GM06990 (cell line): Measurements from ENCODE around the gene THAP5.
A peak's percentile ranks its signal among the peaks of the same experiment; 100 is the strongest.

ENCODE experiments used
- DNase-seq: peaks from one replicate; pipeline ENCODE4 v3.0.0-alpha.2; 2011; ENCODE audit not compliant: insufficient read length; ENCODE audit errors: extremely low read depth
- H3K27me3 ChIP-seq: replicated peaks from 2 replicates; pipeline ENCODE4 v1.6.0; 2011; ENCODE audit warnings: low read length; ENCODE audit not compliant: control insufficient read depth, insufficient read depth
- H3K36me3 ChIP-seq: 2 replicates; pipeline ENCODE4 v1.5.1; 2011; ENCODE audit warnings: low read length; ENCODE audit not compliant: control insufficient read depth, insufficient read depth
- H3K4me3 ChIP-seq: replicated peaks from 2 replicates; pipeline ENCODE4 v1.5.1; 2011; ENCODE audit warnings: low read depth, mild to moderate bottlenecking, control low read depth, low read length
- CTCF ChIP-seq: IDR thresholded peaks from 2 replicates; pipeline ENCODE4 v1.5.1; 2011; ENCODE audit warnings: low read length, control low read depth, mild to moderate bottlenecking, inconsistent platforms; ENCODE audit not compliant: insufficient read depth, poor library complexity, severe bottlenecking

THAP5 gene

GRCh38 chr7:108569381-108570145, at the start of gene THAP5, which contains the start of gene DNAJB9:
Gene THAP5 (minus strand): TSS chr7:108569706. CDS start chr7:108569569, 137 bp downstream.
Gene DNAJB9 (plus strand): TSS chr7:108569874. CDS start chr7:108571727, 1,853 bp downstream.
- no peaks in the 10 kb centered on the region for H3K27me3 ChIP-seq
- peak; percentile 98 for DNase-seq
- no peak for TF ChIP-seq CTCF
- H3K4me3 ChIP-seq, result peak within 1 kb of the TSS; percentile 99
- H3K36me3 ChIP-seq, result no peaks in the 10 kb centered on the region

- DNase-seq, result no peak
- H3K4me3 ChIP-seq, result no peak overlapping the region
- H3K36me3 ChIP-seq, result no peaks in the 10 kb centered on the region
- TF ChIP-seq CTCF, result no peak
- H3K27me3 ChIP-seq, result no peaks in the 10 kb centered on the region; the same call in 1 of the 2 replicates
Measured at GRCh38 chr7:108618056-108618455, 48.5 kb upstream of the THAP5 start.

- H3K27me3 ChIP-seq, result no peaks in the 10 kb centered on the region; the same call in 1 of the 2 replicates
- H3K4me3 ChIP-seq, result no peak overlapping the region
- TF ChIP-seq CTCF, result no peak
- H3K36me3 ChIP-seq, result no peaks in the 10 kb centered on the region
- DNase-seq, result no peak
Measured at GRCh38 chr7:108614896-108615295, 45.4 kb upstream of the THAP5 start.

- no peak for DNase-seq
- Histone ChIP-seq H3K4me3 (no peak overlapping the region), H3K36me3 (no peaks in the 10 kb centered on the region), H3K27me3 (no peaks in the 10 kb centered on the region; the same call in 1 of the 2 replicates)
- TF ChIP-seq CTCF, result no peak
Measured at GRCh38 chr7:108613949-108614381, 44.5 kb upstream of the THAP5 start.

- Histone ChIP-seq H3K27me3 (no peaks in the 10 kb centered on the region; the same call in 1 of the 2 replicates), H3K4me3 (no peak overlapping the region), H3K36me3 (no peaks in the 10 kb centered on the region)
- TF ChIP-seq CTCF, result peak; percentile 44
- DNase-seq, result no peak
Measured at GRCh38 chr7:108613147-108613948, 43.8 kb upstream of the THAP5 start.
